PC-3 (cell line): ENCODE results near the gene IL17RD.

ENCODE experiments used
- EZH2 ChIP-seq: fragments of 300-600 bp; sonication (generic); IDR thresholded peaks from one replicate; pipeline ENCODE4 v1.6.1; 2017; ENCODE audit warnings: antibody characterized with exemption, mild to moderate bottlenecking, low read length; ENCODE audit not compliant: unreplicated experiment
- TF ChIP-seq, protein P1 (sequence below): fragments of 300-600 bp; sonication (generic); conservative IDR thresholded peaks from 2 replicates; pipeline ENCODE4 v1.5.1; 2017; ENCODE audit warnings: antibody characterized with exemption, low read depth, mild to moderate bottlenecking, low read length

GRCh38 chr3:57179580-57180410 is 14.6 kb upstream of the IL17RD start:
- TF ChIP-seq, protein P1, sequence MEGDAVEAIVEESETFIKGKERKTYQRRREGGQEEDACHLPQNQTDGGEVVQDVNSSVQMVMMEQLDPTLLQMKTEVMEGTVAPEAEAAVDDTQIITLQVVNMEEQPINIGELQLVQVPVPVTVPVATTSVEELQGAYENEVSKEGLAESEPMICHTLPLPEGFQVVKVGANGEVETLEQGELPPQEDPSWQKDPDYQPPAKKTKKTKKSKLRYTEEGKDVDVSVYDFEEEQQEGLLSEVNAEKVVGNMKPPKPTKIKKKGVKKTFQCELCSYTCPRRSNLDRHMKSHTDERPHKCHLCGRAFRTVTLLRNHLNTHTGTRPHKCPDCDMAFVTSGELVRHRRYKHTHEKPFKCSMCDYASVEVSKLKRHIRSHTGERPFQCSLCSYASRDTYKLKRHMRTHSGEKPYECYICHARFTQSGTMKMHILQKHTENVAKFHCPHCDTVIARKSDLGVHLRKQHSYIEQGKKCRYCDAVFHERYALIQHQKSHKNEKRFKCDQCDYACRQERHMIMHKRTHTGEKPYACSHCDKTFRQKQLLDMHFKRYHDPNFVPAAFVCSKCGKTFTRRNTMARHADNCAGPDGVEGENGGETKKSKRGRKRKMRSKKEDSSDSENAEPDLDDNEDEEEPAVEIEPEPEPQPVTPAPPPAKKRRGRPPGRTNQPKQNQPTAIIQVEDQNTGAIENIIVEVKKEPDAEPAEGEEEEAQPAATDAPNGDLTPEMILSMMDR, result peak; percentile 67
- TF ChIP-seq EZH2, result no peak
